ENCODE measurements around the gene SLC38A10.

- TF ChIP-seq CTCF (IDR thresholded peaks at IDR 0.05; ENCODE audit: low read length) (no peak), EZH2 (IDR thresholded peaks at IDR 0.05; ENCODE audit: borderline replicate concordance, low read length) (no peak)
Observed at GRCh38 chr17:81282141-81282540, 13.0 kb downstream of the SLC38A10 start.

All from OCI-LY1 (cell line).